Kidney (tissue), 14 donors: ENCODE data around the gene KIAA0040. TPM values are rescaled to one million over a fixed set of nuclear protein-coding genes. Genes with fewer than 3 reads are reported as not detected.
A peak's percentile ranks its signal among the peaks of the same experiment; 100 is the strongest.

ENCODE experiments used
- DNase-seq, 5 donors: peaks; one replicate each; pipeline ENCODE4 v3.0.0-alpha.2; 2013 to 2020
- FAIRE-seq: peaks from 2 replicates; lab custom pipeline; 2012; peaks lifted over from hg19 to GRCh38; lab: Jason Lieb, UNC
- H3K27ac ChIP-seq, 2 donors: one replicate each; pipeline ENCODE4 v1.7.0; 2013; ENCODE audit warnings: low read depth in 2 of 2, low read length in 2 of 2, inconsistent platforms in 1 of 2
- H3K27me3 ChIP-seq: one replicate; pipeline ENCODE4 v1.7.1; 2013; ENCODE audit warnings: low read length, inconsistent platforms; ENCODE audit not compliant: control insufficient read depth, insufficient read depth
- H3K36me3 ChIP-seq, 3 donors: one replicate each; pipeline versions ENCODE4 v1.7.0 to v1.7.1; 2013; ENCODE audit warnings: low read length in 3 of 3, control low read depth in 1 of 3, inconsistent platforms in 1 of 3; ENCODE audit not compliant: insufficient read depth in 3 of 3, control insufficient read depth in 2 of 3
- H3K4me1 ChIP-seq, 3 donors: one replicate each; pipeline versions ENCODE4 v1.7.0 to v1.7.1; 2013; ENCODE audit warnings: low read length in 3 of 3, inconsistent platforms in 1 of 3, low read depth in 1 of 3; ENCODE audit not compliant: control insufficient read depth in 2 of 3, insufficient read depth in 2 of 3
- H3K4me3 ChIP-seq, 3 donors: one replicate each; pipeline versions ENCODE4 v1.7.0 to v1.8.1; 2013; ENCODE audit warnings: low read length in 3 of 3, control low read depth in 1 of 3, inconsistent platforms in 1 of 3
- H3K9ac ChIP-seq, 3 donors: one replicate each; pipeline versions ENCODE4 v1.7.0 to v1.7.1; 2013; ENCODE audit warnings: low read length in 3 of 3, control low read depth in 1 of 3, inconsistent platforms in 1 of 3
- H3K9me3 ChIP-seq, 3 donors: one replicate each; pipeline versions ENCODE4 v1.7.0 to v1.7.1; 2013; ENCODE audit warnings: low read length in 3 of 3, control low read depth in 1 of 3, inconsistent platforms in 1 of 3; ENCODE audit not compliant: control insufficient read depth in 2 of 3, insufficient read depth in 1 of 3
- intact Hi-C: fragments of 100-400 bp; cut with DNase I; formaldehyde crosslinking; loops from one replicate; pipeline ENCODE4 v1.11.1; 2022
- polyA plus RNA-seq: library from polyadenylated mRNA; stranded (reverse); fragments of 350-450 nt; fragmentation: Illumina TruSeq; extraction: RNeasy Lipid Tissue Mini Kit (QIAGEN cat#74804); gene quantifications from one replicate; pipeline ENCODE4 v1.2.3, GENCODE V29; 2014; ENCODE audit warnings: low read depth, low replicate concordance; ENCODE audit not compliant: insufficient read depth
- total RNA-seq: library from RNA; stranded (reverse); fragmentation: NEBNext Ultra II Directional; extraction: Animal tissue kit (Norgen Biotek cat#: 25700); gene quantifications from one replicate; pipeline ENCODE4 v1.2.1, GENCODE V29; 2021
- TF ChIP-seq, protein P1 (sequence below): IDR thresholded peaks from 3 replicates; pipeline ENCODE4 v1.5.1; 2012; ENCODE audit warnings: mild to moderate bottlenecking, moderate library complexity, borderline replicate concordance; ENCODE audit not compliant: insufficient read depth; ENCODE audit errors: extremely low read depth
- donor health status: control.
- donor health status: control.
- donor health status: control.
- donor health status: control.
- donor health status: control.
- donor health status: DM: yes; HTN: yes; CAD: no.
- donor health status: Normal renal cell carcinoma (clear cell type).

Gene KIAA0040
- total and polyA plus RNA-seq, 2 donors from 2014 or later = 20.0 to 34.1 TPM

DNA sequence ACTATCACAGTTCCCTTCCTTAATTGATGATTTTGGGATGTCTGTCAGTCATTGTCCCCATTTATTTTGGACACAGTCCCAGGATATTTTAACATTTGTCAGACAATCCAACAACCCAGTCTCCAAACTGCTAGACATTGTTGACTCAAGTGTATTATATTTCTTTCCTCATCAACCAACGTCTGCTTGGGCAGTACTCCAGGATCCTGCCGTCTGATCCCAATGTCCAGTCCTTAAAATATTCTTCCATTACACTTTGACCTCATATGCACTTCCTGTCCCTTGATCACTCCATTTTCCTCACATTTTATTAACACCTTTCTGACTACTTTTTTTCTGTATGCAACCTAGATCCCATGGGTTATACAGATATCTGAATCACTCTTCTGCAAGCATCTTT, 39.8 kb upstream of the KIAA0040 start:
- Histone ChIP-seq H3K36me3 (no peaks in the 10 kb centered on the region), H3K4me3 (no peak overlapping the region), H3K27ac (no peak overlapping the region), H3K9me3 (no peaks in the 10 kb centered on the region), H3K4me1 (no peaks in the 10 kb centered on the region), H3K9ac (no peak overlapping the region), H3K27me3 (no peaks in the 10 kb centered on the region)
- no peak for FAIRE-seq
- DNase-seq = no peak
- TF ChIP-seq, protein P1, sequence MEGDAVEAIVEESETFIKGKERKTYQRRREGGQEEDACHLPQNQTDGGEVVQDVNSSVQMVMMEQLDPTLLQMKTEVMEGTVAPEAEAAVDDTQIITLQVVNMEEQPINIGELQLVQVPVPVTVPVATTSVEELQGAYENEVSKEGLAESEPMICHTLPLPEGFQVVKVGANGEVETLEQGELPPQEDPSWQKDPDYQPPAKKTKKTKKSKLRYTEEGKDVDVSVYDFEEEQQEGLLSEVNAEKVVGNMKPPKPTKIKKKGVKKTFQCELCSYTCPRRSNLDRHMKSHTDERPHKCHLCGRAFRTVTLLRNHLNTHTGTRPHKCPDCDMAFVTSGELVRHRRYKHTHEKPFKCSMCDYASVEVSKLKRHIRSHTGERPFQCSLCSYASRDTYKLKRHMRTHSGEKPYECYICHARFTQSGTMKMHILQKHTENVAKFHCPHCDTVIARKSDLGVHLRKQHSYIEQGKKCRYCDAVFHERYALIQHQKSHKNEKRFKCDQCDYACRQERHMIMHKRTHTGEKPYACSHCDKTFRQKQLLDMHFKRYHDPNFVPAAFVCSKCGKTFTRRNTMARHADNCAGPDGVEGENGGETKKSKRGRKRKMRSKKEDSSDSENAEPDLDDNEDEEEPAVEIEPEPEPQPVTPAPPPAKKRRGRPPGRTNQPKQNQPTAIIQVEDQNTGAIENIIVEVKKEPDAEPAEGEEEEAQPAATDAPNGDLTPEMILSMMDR = no peak
- intact Hi-C loops = no loop called here

DNA sequence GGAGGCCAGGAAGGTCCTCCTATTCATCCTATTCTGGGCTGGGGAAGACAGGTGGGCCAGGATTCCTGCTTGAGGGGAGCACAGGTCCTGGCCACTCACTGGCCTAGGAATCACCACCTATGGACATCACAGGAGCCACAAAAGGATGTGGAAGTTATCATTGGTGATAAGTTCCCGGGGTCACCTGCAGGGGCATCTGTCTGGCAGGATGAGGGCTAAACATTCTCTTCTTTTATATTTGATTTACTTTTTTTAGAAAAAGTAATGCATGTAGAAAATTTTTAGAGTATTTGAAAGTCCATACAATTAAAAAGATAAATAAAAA, 33.2 kb upstream of the KIAA0040 start:
- no peak for FAIRE-seq
- TF ChIP-seq, protein P1 = no peak
- intact Hi-C loops = no loop called here

DNA sequence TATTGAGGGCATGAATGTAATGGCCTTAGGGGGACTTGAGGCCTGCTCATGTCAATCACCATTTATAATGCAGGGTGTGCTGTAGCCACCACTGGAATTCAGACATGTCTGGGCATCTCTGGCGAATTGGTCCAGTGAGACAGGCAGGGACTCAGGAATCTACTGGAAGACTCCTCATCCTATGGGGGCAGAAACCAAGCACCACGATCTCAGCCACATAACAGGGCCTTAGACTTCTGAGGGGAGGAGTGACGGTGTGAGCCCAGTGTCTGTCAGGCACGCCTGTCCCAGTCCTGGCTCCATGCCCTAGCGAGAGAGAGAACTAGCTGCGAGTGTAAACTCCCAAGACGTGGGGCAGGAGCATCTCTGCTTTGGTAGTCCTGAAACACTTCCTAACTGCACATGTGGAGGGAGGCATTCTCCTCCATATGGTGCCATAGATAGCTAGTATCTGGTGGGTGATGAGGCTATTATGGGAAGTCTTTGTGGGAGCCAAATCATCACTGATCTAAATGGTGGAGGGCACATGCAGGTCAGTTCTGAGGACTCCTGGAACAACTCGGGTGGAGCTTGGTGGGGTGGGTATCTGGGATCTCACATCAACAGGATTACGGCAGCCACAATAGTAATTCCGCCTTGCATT, 29.8 kb upstream of the KIAA0040 start:
- no peak overlapping the region for H3K9ac ChIP-seq
- FAIRE-seq (no peak), DNase-seq (no peak)
- H3K4me1 ChIP-seq = peaks cover 0 to 16% (median 8%) of the 10 kb centered on the region in 3 donors
- no peak overlapping the region for H3K4me3 ChIP-seq
- H3K27ac ChIP-seq = no peak overlapping the region
- intact Hi-C loops = no loop called here
- no peaks in the 10 kb centered on the region for H3K27me3 ChIP-seq
- H3K36me3 ChIP-seq = no peaks in the 10 kb centered on the region
- TF ChIP-seq, protein P1 = no peak
- H3K9me3 ChIP-seq = no peaks in the 10 kb centered on the region

More for the DNA sequence above, 33.2 kb upstream of the KIAA0040 start:
- no peaks in the 10 kb centered on the region for H3K9me3 ChIP-seq
- H3K9ac ChIP-seq = no peak overlapping the region
- DNase-seq = no peak
- no peak overlapping the region for H3K4me3 ChIP-seq
- H3K4me1 ChIP-seq = peaks cover 0 to 7% (median 4%) of the 10 kb centered on the region in 3 donors
- no peak overlapping the region for H3K27ac ChIP-seq
- no peaks in the 10 kb centered on the region for H3K27me3 ChIP-seq
- H3K36me3 ChIP-seq = no peaks in the 10 kb centered on the region

DNA sequence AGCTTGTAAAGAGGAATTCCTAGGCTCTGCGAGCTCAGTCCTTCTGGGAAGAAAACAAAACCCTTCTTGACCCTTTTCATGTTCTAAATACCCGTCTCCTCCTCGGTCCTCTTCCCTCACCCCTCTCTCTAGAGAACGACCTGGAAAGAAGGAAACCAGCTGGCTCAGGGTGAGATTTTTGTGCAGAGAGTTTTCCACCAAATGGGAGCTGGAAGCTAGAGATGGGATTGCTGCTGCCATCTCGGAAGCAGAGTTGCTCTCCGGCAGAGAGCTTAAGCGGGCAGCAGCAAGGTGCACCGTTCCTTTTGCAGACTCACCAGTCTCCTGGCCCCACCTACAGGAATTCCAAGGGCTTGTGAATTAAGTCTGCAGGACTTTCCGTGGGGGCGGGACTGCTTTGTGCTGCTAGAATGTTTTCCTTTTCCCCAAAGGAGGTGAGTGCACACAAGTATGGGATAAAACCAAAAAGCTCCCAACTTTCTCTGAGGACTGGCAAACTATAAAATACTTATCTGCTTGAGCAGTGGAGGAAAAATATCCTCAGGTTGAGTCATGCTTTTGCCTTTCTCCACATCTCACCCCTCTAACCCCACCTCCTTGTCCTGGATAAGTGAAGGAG, 29.1 kb upstream of the KIAA0040 start:
- TF ChIP-seq, protein P1 = peak; percentile 62
- Histone ChIP-seq H3K4me1 (peaks cover 0 to 16% (median 8%) of the 10 kb centered on the region in 3 donors), H3K36me3 (no peaks in the 10 kb centered on the region), H3K27me3 (no peaks in the 10 kb centered on the region), H3K9ac (no peak overlapping the region), H3K4me3 (no peak overlapping the region), H3K9me3 (no peaks in the 10 kb centered on the region), H3K27ac (no peak overlapping the region)
- FAIRE-seq (no peak), DNase-seq (peak; percentile 47 to 80 (median 67))
- intact Hi-C loops = no loop called here
